IPS-20b (cell line): ENCODE data around the gene MMEL1.

ENCODE experiments used
- H3K27ac ChIP-seq: one replicate; pipeline ENCODE4 v1.5.1; 2013; ENCODE audit warnings: low read length
- H3K27me3 ChIP-seq: 2 replicates; pipeline ENCODE4 v1.6.1; 2013; ENCODE audit warnings: mild to moderate bottlenecking, low read length, inconsistent platforms; ENCODE audit not compliant: insufficient read depth
- H3K36me3 ChIP-seq: 2 replicates; pipeline ENCODE4 v1.6.1; 2013; ENCODE audit warnings: low read depth, mild to moderate bottlenecking, inconsistent platforms, low read length, moderate library complexity; ENCODE audit not compliant: insufficient read depth
- H3K4me1 ChIP-seq: 2 replicates; pipeline ENCODE4 v1.6.1; 2013; ENCODE audit warnings: mild to moderate bottlenecking, control low read depth, inconsistent platforms, low read length, moderate library complexity; ENCODE audit not compliant: insufficient read depth
- H3K4me3 ChIP-seq: 2 replicates; pipeline ENCODE4 v1.5.1; 2013; ENCODE audit warnings: mild to moderate bottlenecking, low read length, inconsistent platforms
- H3K9ac ChIP-seq: 2 replicates; pipeline ENCODE4 v1.6.1; 2013; ENCODE audit warnings: low read depth, mild to moderate bottlenecking, inconsistent platforms, low read length, moderate library complexity
- H3K9me3 ChIP-seq: 2 replicates; pipeline ENCODE4 v1.6.1; 2013; ENCODE audit warnings: mild to moderate bottlenecking, low read depth, low read length, inconsistent platforms; ENCODE audit not compliant: insufficient read depth

The MMEL1 gene

DNA sequence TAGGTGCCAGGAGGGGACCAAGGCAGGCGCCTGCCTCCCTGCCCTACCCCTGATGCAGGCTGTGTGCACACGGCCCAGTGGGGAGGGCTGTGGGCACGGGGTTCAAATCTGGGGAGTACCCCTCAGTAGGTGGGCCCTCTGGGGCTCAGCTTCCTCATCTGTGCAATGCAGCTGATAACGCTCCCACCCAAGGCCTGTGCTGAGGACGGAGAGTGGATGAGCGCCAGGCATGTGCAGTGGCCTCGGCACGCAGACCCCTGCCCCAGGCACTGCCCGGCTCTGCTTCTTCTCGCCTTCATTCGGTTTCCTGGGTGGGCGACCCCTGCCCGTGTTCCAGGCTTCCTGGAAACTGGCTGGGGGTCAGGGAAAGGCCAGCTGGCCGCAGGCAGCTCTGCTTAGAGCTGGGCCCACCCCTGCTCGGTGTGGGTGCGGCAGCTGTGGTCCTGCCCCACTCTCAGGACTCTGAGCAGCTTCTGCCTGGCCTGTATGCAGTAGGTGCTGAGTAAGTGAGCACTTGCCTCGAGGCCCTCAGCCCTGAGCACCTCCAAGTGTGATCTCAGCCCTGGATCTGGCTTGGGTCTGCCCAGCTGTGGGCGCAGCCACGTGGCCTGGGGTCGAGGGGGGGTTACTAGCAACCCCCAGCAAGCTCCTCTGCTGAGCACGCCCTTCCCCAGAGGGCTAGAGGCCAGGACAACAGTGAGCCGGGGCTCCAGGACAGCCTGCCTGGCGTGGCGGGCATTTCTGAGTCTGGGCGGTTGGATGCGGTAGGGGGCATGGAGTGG is 88.5 kb downstream of the MMEL1 start:
- Histone ChIP-seq H3K9me3 (no peaks in the 10 kb centered on the region), H3K9ac (no peak overlapping the region), H3K36me3 (no peaks in the 10 kb centered on the region), H3K4me3 (no peak overlapping the region), H3K4me1 (peaks cover 7% of the 10 kb centered on the region; the same call in 1 of the 2 replicates), H3K27me3 (peaks cover 45% of the 10 kb centered on the region), H3K27ac (no peak overlapping the region)

DNA sequence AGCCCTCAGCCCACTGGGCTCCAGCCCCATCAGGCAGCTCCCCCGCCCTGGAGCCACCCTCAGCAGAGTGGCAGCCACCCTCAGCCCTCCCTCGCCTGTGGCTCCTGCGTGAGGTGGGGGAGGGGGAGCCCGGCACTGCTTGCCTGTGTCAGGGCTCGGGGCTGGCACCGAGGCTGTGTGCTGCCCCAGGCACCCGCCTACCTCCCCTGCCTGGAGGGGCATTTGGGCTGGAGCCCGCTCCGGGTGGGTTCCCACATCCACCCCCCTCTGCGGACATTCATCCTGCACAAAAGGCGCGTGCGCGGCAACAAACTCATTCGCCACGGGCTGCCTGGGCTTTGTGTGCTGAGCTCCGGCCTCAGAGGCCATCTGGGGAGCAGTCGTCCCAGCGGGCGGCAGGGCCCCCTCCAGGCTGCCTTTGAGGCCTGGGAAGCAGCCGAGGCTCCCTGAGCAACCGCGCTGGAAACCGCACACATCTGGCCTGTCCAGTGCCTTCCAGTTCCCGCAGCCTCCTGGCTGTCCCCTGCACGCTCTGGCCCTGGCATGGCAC is 89.2 kb downstream of the MMEL1 start:
- Histone ChIP-seq H3K9me3 (no peaks in the 10 kb centered on the region), H3K27me3 (peaks cover 49% of the 10 kb centered on the region), H3K27ac (no peak overlapping the region), H3K4me3 (no peak overlapping the region), H3K36me3 (no peaks in the 10 kb centered on the region), H3K4me1 (peaks cover 7% of the 10 kb centered on the region; the same call in 1 of the 2 replicates), H3K9ac (no peak overlapping the region)

GRCh38 chr1:2542246-2542915 is 90.4 kb downstream of the MMEL1 start:
- H3K27ac ChIP-seq = no peak overlapping the region
- H3K36me3 ChIP-seq = no peaks in the 10 kb centered on the region
- peaks cover 2% of the 10 kb centered on the region; the same call in 1 of the 2 replicates for H3K4me1 ChIP-seq
- H3K9me3 ChIP-seq = no peaks in the 10 kb centered on the region
- H3K27me3 ChIP-seq = peaks cover 61% of the 10 kb centered on the region
- H3K4me3 ChIP-seq = no peak overlapping the region
- H3K9ac ChIP-seq = no peak overlapping the region

GRCh38 chr1:2541619-2542245 is 91.1 kb downstream of the MMEL1 start:
- no peak overlapping the region for H3K27ac ChIP-seq
- H3K4me1 ChIP-seq = no peaks in the 10 kb centered on the region
- H3K9ac ChIP-seq = no peak overlapping the region
- H3K27me3 ChIP-seq = peaks cover 68% of the 10 kb centered on the region
- no peak overlapping the region for H3K4me3 ChIP-seq
- H3K36me3 ChIP-seq = no peaks in the 10 kb centered on the region
- no peaks in the 10 kb centered on the region for H3K9me3 ChIP-seq

GRCh38 chr1:2540816-2541492 is 91.9 kb downstream of the MMEL1 start:
- Histone ChIP-seq H3K4me3 (no peak overlapping the region; the same call in 1 of the 2 replicates), H3K27me3 (peaks cover 76% of the 10 kb centered on the region), H3K27ac (no peak overlapping the region), H3K9me3 (no peaks in the 10 kb centered on the region), H3K9ac (no peak overlapping the region), H3K4me1 (no peaks in the 10 kb centered on the region), H3K36me3 (no peaks in the 10 kb centered on the region)
